Dermis microvascular lymphatic vessel endothelial cell (primary cell): Measurements from ENCODE around the gene APOL2. TPM values are rescaled to one million over a fixed set of nuclear protein-coding genes. Genes with fewer than 3 reads are reported as not detected.

Experiments
- total RNA-seq: library from RNA; depleted of rRNA; stranded (reverse); fragments of >200 nt; gene quantifications from 2 replicates; pipeline ENCODE4 v1.2.1, GENCODE V29; 2014

The APOL2 gene
- total RNA-seq, 1 donor from 2014 or later: 37.9 TPM

Other genes starting within 250 kb of the APOL2 start
- 95.8 and 99.2 TPM in 2 replicates for gene RBFOX2, start 210.7 kb downstream of the APOL2 start, total RNA-seq
- 118 and 218 TPM in 2 replicates for gene APOL3, start 78.8 kb downstream of the APOL2 start, total RNA-seq
- gene APOL4, start 37.7 kb downstream of the APOL2 start, total RNA-seq: 3.6 and 7.1 TPM in 2 replicates
- gene APOL1, start 13.6 kb upstream of the APOL2 start, total RNA-seq: 4.9 and 8.0 TPM in 2 replicates
- 455 and 480 TPM in 2 replicates for gene MYH9, start 148.4 kb upstream of the APOL2 start, total RNA-seq
- gene TXN2, start 242.1 kb upstream of the APOL2 start, total RNA-seq: 15.1 and 27.6 TPM in 2 replicates